Stimulated activated naive CD8-positive, alpha-beta T cell treated with anti-CD3 and anti-CD28 coated beads, Interleukin-15, Interleukin-2, amounts not matched to agents 100 ng/mL and 50 ng/mL, for 24 hours (primary cell): ENCODE measurements around the gene TENM3.

Experiments
- H3K27ac Mint-ChIP-seq: one replicate; pipeline ENCODE4 v1.8.0; 2021; ENCODE audit warnings: mild to moderate bottlenecking, mixed read lengths
- H3K27me3 Mint-ChIP-seq: one replicate; pipeline ENCODE4 v1.8.0; 2021; ENCODE audit warnings: mixed read lengths
- H3K36me3 Mint-ChIP-seq: one replicate; pipeline ENCODE4 v1.8.0; 2021; ENCODE audit warnings: low read depth, mixed read lengths
- H3K4me1 Mint-ChIP-seq: one replicate; pipeline ENCODE4 v1.8.0; 2021; ENCODE audit warnings: low read depth, mixed read lengths
- H3K4me3 Mint-ChIP-seq: one replicate; pipeline ENCODE4 v1.8.0; 2021; ENCODE audit warnings: mild to moderate bottlenecking, mixed read lengths
- H3K9me3 Mint-ChIP-seq: one replicate; pipeline ENCODE4 v1.8.0; 2021; ENCODE audit warnings: mixed read lengths

TENM3 gene

DNA sequence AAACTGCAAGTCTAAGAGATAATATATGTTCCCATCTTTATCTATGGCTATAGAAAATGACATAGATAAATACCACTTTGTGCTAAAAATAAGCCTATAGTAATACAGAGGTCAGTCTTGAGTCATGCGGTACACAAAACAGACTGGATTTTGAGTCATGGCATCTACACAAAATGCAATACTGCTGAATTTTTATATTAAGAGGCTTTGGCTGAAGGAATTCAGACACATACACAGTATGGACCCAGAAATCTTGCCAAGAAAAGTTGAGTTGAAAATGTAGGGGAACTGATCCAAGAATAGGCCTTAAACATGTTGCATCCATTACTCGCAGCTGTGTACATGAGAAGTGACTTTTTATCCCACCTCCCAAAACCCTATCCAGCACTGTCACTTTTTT, 184.4 kb downstream of the TENM3 start:
- Mint-ChIP-seq H3K4me3 (no peak overlapping the region), H3K36me3 (no peaks in the 10 kb centered on the region), H3K27me3 (peaks cover 6% of the 10 kb centered on the region), H3K9me3 (no peaks in the 10 kb centered on the region), H3K4me1 (no peaks in the 10 kb centered on the region), H3K27ac (no peak overlapping the region)

DNA sequence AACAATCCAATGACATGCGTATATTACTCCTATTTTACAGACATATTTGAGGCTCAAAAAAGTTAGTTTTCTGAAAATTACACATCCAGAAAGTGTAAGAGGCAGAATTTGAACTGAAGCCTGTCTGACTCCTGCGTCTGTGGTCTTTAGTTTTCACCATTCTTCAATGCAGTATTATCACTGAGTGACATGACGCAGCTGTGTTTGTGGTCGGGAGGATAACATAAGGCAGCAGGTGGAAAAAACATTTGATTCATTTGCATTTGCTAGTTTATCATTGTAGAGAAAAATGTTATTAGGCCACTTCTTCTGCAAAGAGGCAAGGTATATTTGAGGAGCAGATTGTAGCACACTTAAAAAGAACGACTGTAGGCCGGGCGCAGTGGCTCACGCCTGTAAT, 186.7 kb downstream of the TENM3 start:
- peaks cover 15% of the 10 kb centered on the region for H3K27me3 Mint-ChIP-seq
- H3K4me1 Mint-ChIP-seq: no peaks in the 10 kb centered on the region

GRCh38 chr4:182432819-182433218, 189.6 kb downstream of the TENM3 start:
- Mint-ChIP-seq H3K27ac (no peak overlapping the region), H3K9me3 (no peaks in the 10 kb centered on the region), H3K27me3 (peaks cover 15% of the 10 kb centered on the region), H3K4me3 (no peak overlapping the region), H3K36me3 (no peaks in the 10 kb centered on the region), H3K4me1 (no peaks in the 10 kb centered on the region)

More for the DNA sequence above, 186.7 kb downstream of the TENM3 start:
- Mint-ChIP-seq H3K9me3 (no peaks in the 10 kb centered on the region), H3K27ac (no peak overlapping the region), H3K4me3 (no peak overlapping the region), H3K36me3 (no peaks in the 10 kb centered on the region)

DNA sequence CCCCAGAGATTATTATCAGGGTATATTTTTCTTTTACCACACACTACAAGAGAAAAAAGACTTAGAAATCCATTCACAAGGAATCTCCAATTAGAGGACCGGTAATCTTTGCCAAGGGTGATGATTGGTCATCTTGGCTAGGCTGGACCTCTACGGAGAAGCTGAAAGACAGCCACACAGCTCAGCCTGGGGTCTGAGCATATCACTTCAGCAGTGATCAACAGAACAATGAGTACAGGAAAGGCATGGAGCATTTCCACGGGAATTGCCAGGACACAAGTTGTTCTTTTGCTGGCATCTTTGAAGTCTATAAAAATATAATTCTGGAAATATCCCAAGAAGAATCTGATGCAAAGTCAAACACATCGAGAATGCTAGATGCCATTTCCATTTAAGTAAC, 191.5 kb downstream of the TENM3 start:
- Mint-ChIP-seq H3K4me3 (no peak overlapping the region), H3K9me3 (peaks cover 2% of the 10 kb centered on the region), H3K4me1 (no peaks in the 10 kb centered on the region), H3K27me3 (peaks cover 15% of the 10 kb centered on the region), H3K27ac (no peak overlapping the region), H3K36me3 (no peaks in the 10 kb centered on the region)

GRCh38 chr4:182435401-182435800, 192.2 kb downstream of the TENM3 start:
- H3K9me3 Mint-ChIP-seq: peaks cover 4% of the 10 kb centered on the region
- no peak overlapping the region for H3K4me3 Mint-ChIP-seq
- H3K4me1 Mint-ChIP-seq: no peaks in the 10 kb centered on the region
- peaks cover 15% of the 10 kb centered on the region for H3K27me3 Mint-ChIP-seq
- H3K36me3 Mint-ChIP-seq: no peaks in the 10 kb centered on the region
- H3K27ac Mint-ChIP-seq: no peak overlapping the region

GRCh38 chr4:182443070-182443469, 199.9 kb downstream of the TENM3 start:
- Mint-ChIP-seq H3K27me3 (peaks cover 36% of the 10 kb centered on the region), H3K9me3 (peaks cover 4% of the 10 kb centered on the region), H3K27ac (no peak overlapping the region), H3K36me3 (peaks cover 5% of the 10 kb centered on the region), H3K4me3 (no peak overlapping the region), H3K4me1 (peaks cover 8% of the 10 kb centered on the region)

DNA sequence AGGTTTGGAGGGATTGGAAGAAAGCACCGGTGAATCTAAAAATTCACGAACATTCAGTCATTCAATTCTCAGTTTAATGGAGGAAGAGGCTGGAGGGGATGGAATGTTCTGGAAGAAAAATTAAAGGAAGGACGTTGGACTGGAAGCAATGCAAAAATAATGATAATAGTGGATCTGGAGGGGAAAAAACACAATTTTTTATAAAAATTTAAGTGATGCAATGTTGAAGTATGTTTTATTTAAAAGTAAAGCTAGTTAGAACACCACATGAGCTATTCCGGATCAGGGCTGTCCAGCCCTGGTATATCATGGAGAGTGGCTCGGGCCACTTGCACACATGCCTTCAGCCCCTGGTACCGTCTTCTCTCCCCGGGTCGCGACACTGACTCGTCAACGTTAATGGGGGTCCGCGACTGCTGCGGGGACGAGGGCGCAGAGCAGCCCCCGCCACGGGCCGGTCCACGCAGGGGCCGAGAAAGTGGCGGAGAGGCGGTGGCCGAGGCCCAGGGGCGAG, 204.6 kb downstream of the TENM3 start:
- H3K4me1 Mint-ChIP-seq: peaks cover 21% of the 10 kb centered on the region
- peaks cover 5% of the 10 kb centered on the region for H3K36me3 Mint-ChIP-seq
- H3K9me3 Mint-ChIP-seq: no peaks in the 10 kb centered on the region
- H3K27me3 Mint-ChIP-seq: peaks cover 67% of the 10 kb centered on the region
- H3K4me3 Mint-ChIP-seq: peak overlapping the region; percentile 68
- H3K27ac Mint-ChIP-seq: no peak overlapping the region

- Mint-ChIP-seq H3K36me3 (peaks cover 5% of the 10 kb centered on the region), H3K4me3 (peak overlapping the region; percentile 60), H3K4me1 (peaks cover 21% of the 10 kb centered on the region), H3K9me3 (no peaks in the 10 kb centered on the region), H3K27ac (no peak overlapping the region), H3K27me3 (peaks cover 69% of the 10 kb centered on the region)
Observed at GRCh38 chr4:182448281-182449151, 205.3 kb downstream of the TENM3 start.

DNA sequence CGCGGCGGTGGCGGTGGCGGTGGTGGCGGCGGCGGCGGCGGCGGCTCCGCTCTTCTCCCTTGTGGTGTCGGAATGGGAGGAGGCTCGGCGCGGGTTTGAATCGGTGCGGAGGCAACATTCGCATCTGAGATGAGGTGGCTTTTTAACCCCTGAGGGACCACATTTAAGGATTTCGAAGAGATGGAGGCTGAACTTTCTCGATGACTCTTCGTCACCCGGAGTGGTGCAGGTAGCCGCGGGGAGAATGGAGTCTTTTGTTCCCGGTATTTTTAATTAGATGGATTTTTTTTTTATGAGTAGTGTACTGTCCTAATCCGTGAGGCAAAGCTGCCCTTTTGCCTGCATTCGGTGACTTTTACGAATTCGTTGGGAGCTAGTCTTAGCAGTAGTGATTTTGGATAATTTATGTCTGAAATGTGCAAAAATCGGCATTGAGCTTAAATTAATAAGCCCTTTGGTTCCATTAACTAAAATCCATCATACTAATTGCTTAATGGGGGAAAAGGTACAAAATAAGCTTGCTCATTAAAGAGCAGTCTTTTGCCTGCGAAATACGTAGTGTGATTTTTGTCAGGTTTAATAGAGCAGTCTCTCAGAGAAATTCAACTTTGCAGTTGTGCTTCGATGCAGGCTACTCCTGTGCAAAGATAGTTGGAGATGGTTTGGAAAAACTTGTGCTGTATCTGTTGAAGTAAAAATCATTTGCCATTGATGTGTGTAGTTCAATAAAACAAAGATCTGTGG, 206.2 kb downstream of the TENM3 start:
- H3K4me1 Mint-ChIP-seq: peaks cover 21% of the 10 kb centered on the region
- H3K27ac Mint-ChIP-seq: no peak overlapping the region
- no peaks in the 10 kb centered on the region for H3K9me3 Mint-ChIP-seq
- peaks cover 70% of the 10 kb centered on the region for H3K27me3 Mint-ChIP-seq
- peaks cover 5% of the 10 kb centered on the region for H3K36me3 Mint-ChIP-seq
- H3K4me3 Mint-ChIP-seq: peak overlapping the region; percentile 76

DNA sequence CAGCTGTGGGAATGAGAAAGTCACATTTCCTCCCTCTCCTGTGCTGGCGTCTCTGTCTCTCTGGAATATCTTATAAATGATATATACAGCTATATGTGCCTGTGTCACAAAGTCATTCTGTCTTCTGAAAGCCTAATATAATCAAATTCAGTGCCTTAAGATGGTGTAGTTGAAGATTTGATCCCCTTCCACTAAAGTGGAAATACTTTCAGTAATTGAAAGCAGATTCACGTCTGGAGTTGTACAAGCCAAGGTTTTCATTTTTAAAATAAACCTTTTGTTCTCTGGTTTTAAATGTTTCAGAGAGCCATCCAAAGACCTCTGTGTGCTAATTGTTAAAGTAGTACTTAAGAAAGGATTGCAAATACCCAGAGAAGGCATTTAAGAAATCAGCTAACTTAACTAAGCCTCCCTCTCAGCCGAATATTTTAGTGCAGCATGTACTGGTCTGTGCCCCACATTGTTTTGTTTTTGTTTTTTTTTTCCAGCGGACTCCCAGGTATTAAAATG, 206.8 kb downstream of the TENM3 start:
- Mint-ChIP-seq H3K4me3 (peak overlapping the region; percentile 76), H3K27ac (no peak overlapping the region), H3K36me3 (peaks cover 5% of the 10 kb centered on the region), H3K4me1 (peaks cover 21% of the 10 kb centered on the region), H3K27me3 (peaks cover 73% of the 10 kb centered on the region), H3K9me3 (no peaks in the 10 kb centered on the region)

- H3K4me1 Mint-ChIP-seq: peaks cover 21% of the 10 kb centered on the region
- H3K27ac Mint-ChIP-seq: no peak overlapping the region
- H3K27me3 Mint-ChIP-seq: peaks cover 67% of the 10 kb centered on the region
- peaks cover 5% of the 10 kb centered on the region for H3K36me3 Mint-ChIP-seq
- H3K9me3 Mint-ChIP-seq: no peaks in the 10 kb centered on the region
- H3K4me3 Mint-ChIP-seq: no peak overlapping the region
Observed at GRCh38 chr4:182451441-182451840, 208.2 kb downstream of the TENM3 start.

DNA sequence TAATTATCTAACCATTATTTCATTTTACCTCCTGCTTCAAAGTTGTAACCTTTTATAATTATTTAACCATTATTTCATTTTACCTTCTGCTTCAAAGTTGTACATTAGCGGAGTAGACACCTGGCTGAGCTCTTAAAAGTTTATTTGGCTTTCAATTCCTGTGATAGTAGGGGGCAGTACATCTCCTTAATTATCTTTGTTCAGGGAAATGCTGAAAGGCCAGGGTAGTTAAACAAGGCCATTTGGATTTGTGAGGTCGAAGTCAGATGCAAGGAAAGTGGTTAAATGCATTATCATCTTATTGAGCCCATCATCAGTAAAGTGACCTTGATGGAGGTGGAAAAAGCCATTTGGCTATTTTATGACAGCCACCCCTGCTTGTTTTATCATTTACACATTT, 210.6 kb downstream of the TENM3 start:
- Mint-ChIP-seq H3K4me1 (peaks cover 14% of the 10 kb centered on the region), H3K27me3 (peaks cover 63% of the 10 kb centered on the region), H3K36me3 (no peaks in the 10 kb centered on the region), H3K4me3 (no peak overlapping the region), H3K27ac (no peak overlapping the region), H3K9me3 (no peaks in the 10 kb centered on the region)

GRCh38 chr4:182454440-182455013, 211.3 kb downstream of the TENM3 start:
- no peaks in the 10 kb centered on the region for H3K36me3 Mint-ChIP-seq
- peaks cover 8% of the 10 kb centered on the region for H3K4me1 Mint-ChIP-seq
- peaks cover 62% of the 10 kb centered on the region for H3K27me3 Mint-ChIP-seq
- H3K9me3 Mint-ChIP-seq: no peaks in the 10 kb centered on the region
- no peak overlapping the region for H3K4me3 Mint-ChIP-seq
- H3K27ac Mint-ChIP-seq: no peak overlapping the region

DNA sequence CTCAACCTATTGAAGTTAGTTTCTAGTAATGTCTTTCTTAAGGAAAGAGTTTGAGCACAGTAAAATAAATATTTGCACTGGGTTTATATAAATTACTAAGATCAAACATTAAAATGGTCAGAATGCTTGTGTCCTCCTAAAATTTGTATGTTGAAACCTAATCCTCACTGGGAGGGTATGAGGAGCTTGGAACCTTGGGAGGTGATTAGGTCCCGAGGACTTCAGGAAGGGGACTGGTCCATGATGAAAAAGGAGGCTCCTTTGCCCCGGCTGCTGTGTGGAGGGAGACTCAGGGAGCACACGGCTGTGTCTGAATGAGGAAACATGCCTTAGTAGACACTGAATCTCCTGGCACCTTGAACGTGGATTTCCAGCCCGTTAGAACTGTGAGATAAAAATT, 221.9 kb downstream of the TENM3 start:
- H3K36me3 Mint-ChIP-seq: no peaks in the 10 kb centered on the region
- no peak overlapping the region for H3K4me3 Mint-ChIP-seq
- no peak overlapping the region for H3K27ac Mint-ChIP-seq
- no peaks in the 10 kb centered on the region for H3K9me3 Mint-ChIP-seq
- H3K27me3 Mint-ChIP-seq: peaks cover 13% of the 10 kb centered on the region
- no peaks in the 10 kb centered on the region for H3K4me1 Mint-ChIP-seq

DNA sequence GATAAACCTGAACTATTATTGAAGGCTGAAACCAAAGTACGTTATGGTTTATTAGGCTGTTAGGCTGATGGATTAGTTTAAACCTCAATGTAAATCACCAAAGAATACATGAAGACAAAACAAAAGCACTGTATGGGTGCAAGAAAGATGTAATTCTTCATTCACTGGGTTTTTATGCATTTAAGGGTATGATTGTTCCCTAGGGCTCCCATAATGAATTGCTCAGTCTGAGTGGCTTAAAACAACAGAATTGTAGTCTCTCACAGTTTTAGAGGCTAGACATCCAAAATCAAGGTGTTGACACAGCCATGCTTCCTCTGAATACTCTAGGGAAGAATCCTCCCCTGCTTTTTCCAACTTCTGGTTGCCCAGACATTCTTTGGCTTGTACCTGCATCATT, 222.8 kb downstream of the TENM3 start:
- Mint-ChIP-seq H3K27me3 (peaks cover 10% of the 10 kb centered on the region), H3K4me3 (no peak overlapping the region), H3K4me1 (no peaks in the 10 kb centered on the region), H3K27ac (no peak overlapping the region), H3K36me3 (no peaks in the 10 kb centered on the region), H3K9me3 (no peaks in the 10 kb centered on the region)
